GM12865 (cell line): ENCODE data around the gene GPC1.

Source experiments
- DNase-seq: peaks from one replicate; pipeline ENCODE4 v3.0.0; 2010; ENCODE audit warnings: low read depth
- H3K4me3 ChIP-seq: 2 replicates; pipeline ENCODE4 v1.5.1; 2011; ENCODE audit warnings: mild to moderate bottlenecking, low read depth, low read length, control low read depth
- CTCF ChIP-seq: IDR thresholded peaks from 2 replicates; pipeline ENCODE4 v1.5.1; 2011; ENCODE audit warnings: low read length, control low read depth, low read depth, inconsistent platforms; ENCODE audit not compliant: insufficient read depth; ENCODE audit errors: missing control alignments

Gene GPC1

GRCh38 chr2:240437551-240437860 lies 2.0 kb downstream of the GPC1 start:
- DNase-seq = no peak
- TF ChIP-seq CTCF = no peak
- no peak overlapping the region for H3K4me3 ChIP-seq

- H3K4me3 ChIP-seq = no peak overlapping the region
- DNase-seq = peak; percentile 62
- peak; percentile 90 for TF ChIP-seq CTCF
Observed at GRCh38 chr2:240437861-240438809, 2.7 kb downstream of the GPC1 start.

- no peak for TF ChIP-seq CTCF
- H3K4me3 ChIP-seq = no peak overlapping the region
- DNase-seq = no peak
Observed at GRCh38 chr2:240438810-240439697, 3.6 kb downstream of the GPC1 start.

DNA sequence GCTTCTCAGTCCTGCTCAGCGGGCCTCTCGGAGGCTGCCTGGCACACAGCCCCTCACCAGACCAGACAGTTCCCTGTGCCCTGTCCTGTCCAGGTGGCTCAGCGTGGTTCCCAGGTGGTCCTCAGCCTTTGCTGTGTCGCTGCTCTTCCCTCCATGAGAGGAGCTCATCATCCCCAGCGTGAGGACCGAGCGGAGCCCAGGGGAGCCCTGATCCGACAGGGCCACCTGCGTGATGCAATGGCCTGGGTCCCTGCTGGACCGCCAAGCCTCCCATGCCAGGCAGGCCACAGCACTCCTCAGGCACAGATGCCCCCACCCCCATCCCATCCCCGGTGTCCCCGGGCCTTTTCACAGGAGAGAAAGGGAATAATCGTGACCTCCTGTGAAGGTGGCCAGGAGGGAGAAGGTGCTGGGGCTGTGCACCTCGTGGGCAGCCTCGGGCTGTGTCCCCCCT lies 4.3 kb downstream of the GPC1 start:
- H3K4me3 ChIP-seq = no peak overlapping the region
- no peak for TF ChIP-seq CTCF
- no peak for DNase-seq

GRCh38 chr2:240440251-240440650 lies 4.8 kb downstream of the GPC1 start:
- TF ChIP-seq CTCF = no peak
- DNase-seq = no peak
- no peak overlapping the region for H3K4me3 ChIP-seq

- no peak overlapping the region for H3K4me3 ChIP-seq
- no peak for TF ChIP-seq CTCF
- DNase-seq = no peak
Observed at GRCh38 chr2:240440704-240441320, 5.3 kb downstream of the GPC1 start.
